NCI-H82 treated with DMSO at 0.1 percent for 48 hours (cell line): ENCODE measurements around the gene DDX5.

Source experiments
- DNase-seq: peaks from one replicate; lab custom pipeline; 2025; ENCODE audit not compliant: unreplicated experiment; lab: John Stamatoyannopoulos, UW

The DDX5 gene

DNA sequence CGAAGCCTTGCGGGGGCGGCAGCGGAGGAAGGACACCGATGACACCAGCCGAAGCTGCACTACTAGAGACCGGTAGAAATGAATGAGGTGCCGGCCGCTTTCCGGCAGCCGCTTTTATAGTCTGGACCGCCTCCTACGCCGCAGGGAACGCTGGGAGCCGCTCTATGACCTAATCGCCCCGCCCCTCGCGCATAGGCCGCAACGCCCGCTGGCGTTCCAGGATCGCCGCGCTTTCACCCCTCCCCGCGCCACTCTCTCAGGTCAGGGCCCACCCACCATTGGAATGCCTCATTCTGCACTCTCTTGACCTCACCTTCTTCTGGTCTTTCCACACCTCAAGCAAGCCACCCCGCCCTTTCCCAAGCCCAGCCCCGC lies at the start of gene DDX5:
Gene DDX5 (minus strand): TSS at position 89 of the 375 bp plus-strand sequence. CDS start 170 bp downstream, outside the sequence.
- DNase-seq: peak; percentile 97

DNA sequence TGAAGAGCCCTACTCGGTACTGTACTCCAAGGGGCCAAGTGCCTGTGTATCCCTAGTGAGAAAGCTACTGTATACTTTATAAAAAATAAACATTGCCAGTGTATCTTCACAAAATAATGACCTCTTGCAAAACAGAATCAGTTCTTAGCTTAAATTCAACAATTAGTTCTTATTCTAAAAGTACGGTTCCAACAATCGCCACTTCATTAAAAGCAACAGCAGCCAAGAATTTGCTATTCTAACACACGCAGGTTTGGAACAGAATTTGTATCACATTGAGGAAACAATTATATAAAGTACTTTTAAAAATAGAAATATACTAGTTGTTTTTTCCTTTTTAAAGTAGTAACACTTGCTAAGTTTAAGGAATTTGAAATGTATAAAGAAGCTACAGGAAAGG lies 49.2 kb upstream of the DDX5 start:
- no peak for DNase-seq

DNA sequence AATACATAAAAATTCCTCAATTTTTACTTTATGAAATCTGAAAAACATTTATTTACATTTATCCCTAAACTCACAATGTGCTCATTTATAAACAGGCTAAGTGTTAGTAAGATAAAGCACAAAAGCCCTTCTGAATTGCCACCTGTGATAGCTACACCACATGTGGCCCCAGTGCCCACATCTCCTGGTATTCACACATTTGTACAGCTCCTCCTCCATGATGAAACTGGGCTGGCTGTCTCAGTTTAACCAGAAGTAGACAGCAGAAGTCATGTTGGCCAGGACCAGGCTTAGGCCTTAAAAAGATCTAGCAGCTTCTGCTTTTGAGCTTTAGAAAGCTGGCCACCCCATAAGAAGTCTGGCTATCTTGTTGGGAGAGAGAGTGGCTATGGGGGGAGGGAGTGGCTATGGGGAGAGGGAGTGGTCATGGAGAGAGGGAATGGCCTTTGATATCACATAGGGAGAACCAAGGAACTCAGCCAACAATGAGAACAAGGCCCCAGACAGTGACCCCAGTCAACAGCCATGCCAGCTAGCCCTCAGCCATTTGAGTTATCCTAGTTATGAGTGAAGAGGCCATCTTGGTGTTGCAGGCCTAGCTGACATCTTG lies 48.0 kb upstream of the DDX5 start:
- DNase-seq: no peak

- no peak for DNase-seq
These were observed 45.4 kb upstream of the DDX5 start for GRCh38 chr17:64551461-64551860.

DNA sequence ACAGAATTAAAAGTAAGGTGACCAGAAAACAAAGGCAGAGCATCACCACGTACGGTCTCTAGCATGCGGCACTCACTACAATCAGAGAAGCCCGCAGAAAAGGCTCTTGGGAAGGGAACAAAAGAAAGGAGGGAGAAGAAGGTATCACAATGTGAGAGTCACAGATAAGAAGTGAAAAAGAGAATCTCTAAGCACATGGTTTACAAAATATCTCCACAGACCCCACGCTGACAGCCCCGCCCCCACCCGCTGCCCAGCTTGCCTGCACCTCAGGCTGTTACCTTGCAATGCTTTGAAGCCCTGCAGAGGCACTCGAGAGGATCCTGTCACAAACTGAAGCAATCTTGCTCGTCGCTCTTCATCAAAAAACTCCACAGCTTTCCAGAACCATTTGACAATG lies 41.2 kb upstream of the DDX5 start:
- no peak for DNase-seq

- no peak for DNase-seq
These were observed 40.6 kb upstream of the DDX5 start for GRCh38 chr17:64546716-64547115.

DNA sequence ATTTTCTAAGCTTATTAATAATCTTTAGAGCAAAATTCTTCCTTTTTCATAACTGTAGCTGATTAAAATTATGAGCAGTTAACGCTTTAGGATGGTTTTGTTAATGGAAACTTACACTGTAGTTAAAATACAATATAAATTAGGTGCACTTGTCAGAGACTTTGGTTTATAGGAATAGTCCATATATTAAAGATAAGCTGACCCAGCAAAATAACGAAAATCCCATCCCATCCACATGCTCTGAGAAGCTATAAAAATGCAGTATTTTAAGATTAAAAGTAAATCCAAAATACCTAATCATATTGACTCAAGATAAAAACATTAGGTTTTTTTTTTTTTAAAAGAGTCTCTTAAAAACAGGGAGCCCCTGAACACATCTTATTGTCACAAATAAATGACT lies 38.7 kb upstream of the DDX5 start:
- DNase-seq: no peak

GRCh38 chr17:64540118-64540776 lies 34.2 kb upstream of the DDX5 start:
- DNase-seq: no peak

DNA sequence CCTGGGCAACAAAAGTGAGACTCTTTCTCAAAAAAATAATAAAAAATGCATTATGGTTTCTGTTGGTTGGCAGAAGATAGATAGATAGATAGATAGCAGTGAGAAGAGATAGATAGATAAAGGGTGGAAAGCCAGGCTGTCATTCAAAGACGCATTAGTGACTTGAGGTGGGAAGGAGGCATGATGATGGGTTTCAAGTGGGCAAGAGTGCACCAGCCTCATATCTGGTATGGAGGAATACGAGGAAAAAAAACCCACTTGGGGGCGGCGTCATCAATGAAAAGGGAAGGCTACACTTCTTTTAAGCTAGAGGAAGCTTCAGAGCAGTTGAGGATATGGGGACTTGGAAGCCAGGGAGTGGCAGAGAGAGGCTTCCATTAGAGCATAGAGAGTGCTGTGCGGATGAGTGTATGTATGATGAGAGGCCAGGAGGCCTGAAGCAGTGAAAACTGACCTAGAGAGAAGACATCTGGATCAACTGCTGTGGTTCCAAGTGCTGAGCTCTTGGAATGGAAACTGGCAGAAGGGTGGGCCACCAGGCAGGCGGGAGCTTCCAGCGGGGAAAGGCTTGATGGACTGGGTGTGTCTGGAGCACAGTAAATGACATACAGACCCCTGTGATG lies 32.5 kb upstream of the DDX5 start:
- DNase-seq: no peak

- no peak for DNase-seq
These were observed 31.4 kb upstream of the DDX5 start for GRCh38 chr17:64537488-64537887.

- DNase-seq: no peak
These were observed 30.8 kb upstream of the DDX5 start for GRCh38 chr17:64536913-64537312.

DNA sequence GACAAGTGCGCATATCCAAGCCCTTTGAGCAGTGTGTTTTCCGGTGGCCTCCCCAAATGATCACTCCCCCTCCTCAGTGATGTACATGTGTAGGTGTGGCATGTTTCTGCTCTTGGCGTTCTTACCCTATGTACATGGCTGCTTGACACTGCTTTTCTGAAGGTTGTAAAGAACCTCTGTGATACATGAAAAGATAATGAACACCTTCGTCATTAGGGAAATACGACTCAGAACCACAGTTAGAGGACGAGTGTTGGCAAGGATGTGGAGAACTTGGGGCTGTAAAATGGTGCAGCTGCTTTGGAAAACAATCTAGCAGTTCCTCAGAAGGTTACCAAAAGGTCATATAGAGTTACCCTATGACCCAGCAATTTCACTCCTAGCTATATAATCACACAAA lies 29.3 kb upstream of the DDX5 start:
- no peak for DNase-seq

GRCh38 chr17:64534187-64534586 lies 28.1 kb upstream of the DDX5 start:
- no peak for DNase-seq

DNA sequence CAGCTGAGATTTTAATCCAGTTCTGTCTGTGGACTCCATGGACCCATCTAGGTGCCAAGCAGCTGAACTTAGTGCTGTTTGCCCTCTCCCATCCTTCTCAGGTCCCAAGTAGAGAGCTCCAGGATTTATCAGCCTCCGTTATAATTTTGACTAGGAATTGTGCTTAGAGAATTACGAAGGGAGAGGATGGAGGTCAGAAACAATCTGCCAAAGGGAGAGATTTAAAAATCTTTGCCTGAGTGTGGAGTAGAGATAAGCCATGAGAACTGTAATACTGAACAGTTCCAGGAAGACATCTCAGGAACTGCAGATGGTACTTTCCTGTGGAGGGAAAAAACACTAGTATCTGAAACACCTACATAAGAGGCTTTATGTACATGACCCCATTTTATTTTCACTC lies 27.7 kb upstream of the DDX5 start:
- DNase-seq: no peak

DNA sequence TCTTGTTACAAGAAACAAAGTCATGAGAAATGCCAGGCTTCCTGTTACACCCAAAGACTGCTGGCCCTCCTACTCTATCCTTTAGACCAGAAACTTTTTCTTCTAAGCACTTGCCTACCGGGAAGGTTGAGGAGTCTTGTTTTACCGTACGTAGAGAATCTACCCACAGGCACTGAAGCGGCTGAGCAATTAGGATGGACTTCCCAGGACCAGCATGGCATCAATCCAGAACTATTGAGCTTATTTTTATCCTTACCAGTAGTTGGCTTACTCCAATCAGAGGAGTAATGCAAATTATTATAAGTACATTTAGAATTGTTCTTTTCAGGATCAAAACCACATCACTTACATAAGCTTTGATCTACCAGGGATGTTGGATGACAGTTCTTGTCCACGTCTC lies 26.3 kb upstream of the DDX5 start:
- no peak for DNase-seq

GRCh38 chr17:64531955-64532371 lies 25.9 kb upstream of the DDX5 start:
- no peak for DNase-seq

GRCh38 chr17:64529221-64529620 lies 23.1 kb upstream of the DDX5 start:
- DNase-seq: no peak

DNA sequence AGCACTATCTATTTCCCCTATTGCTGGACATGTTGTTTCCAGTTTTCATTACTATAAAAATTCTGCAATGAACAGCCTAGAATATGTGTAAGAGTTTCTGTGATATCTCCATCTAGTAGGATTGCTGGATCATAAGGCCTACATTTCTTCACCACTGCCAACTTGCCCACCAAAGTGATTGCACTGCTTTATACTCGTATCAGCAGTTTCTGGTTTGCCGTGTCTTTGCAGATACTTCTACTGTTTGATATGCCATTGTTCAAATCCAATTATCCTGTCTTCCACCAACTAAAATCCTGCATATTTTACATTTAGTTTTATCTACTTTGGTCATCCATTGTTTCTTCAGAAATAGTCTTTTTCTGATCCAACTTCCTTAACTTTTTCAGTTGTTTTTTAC lies 21.8 kb upstream of the DDX5 start:
- DNase-seq: no peak

DNA sequence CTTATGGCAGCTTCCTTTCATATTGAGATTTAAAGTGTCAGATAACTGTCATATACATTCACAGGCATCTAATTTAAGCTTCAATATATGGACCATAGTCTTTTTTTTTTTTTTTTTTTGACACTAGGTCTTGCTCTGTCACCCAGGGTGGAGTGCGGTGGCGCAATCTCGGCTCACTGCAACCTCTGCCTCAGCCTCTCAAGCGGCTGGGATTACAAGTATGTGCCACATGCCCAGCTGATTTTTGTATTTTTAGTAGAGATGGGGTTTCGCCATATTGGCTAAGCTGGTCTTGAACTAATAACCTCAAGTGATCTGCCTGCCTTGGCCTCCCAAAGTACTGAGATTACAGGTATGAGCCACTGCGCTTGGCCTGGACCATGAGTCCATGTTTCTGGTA lies 14.3 kb upstream of the DDX5 start:
- no peak for DNase-seq

DNA sequence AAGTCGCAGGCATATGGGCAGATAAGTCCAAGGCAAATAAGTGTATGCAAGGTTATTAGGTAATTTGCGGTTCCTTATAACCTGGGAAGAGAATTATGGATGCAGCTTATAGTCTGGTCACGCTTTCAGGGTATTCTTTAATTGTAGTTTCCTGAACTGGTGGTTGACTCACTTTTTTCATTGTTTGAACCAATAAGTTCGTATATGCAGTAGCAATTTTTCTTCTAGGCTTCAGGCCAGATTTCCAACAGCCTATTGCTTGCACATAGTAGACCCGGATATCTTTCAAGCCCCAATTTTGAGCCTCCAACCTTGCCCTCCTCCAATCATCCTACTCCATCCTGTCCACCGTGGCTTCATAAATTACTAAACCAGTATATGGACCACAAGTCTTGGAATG lies 13.5 kb upstream of the DDX5 start:
- no peak for DNase-seq

GRCh38 chr17:64515829-64516228 lies 9.7 kb upstream of the DDX5 start:
- no peak for DNase-seq

- no peak for DNase-seq
These were observed 9.3 kb upstream of the DDX5 start for GRCh38 chr17:64515419-64515818.

DNA sequence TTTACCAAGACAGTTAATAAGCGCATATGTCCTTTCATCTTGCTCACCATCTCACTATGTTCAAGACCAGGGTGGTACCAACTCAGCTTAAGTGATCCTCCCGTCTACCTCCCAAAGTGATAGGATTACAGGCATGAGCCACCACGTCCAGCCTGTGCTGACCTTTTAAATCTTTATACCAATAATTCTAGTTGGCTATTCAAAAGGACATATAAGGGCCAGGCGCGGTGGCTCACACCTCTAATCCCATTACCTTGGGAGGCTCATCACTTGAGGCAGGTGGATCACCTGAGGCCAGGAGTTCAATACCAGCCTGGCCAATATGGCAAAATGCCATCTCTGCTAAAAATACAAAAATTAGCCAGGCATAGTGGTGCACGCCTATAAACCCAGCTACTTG lies 3.1 kb upstream of the DDX5 start:
- peak; percentile 13 for DNase-seq
